ENCODE measurements around the gene XPR1. TPM values are rescaled to one million over a fixed set of nuclear protein-coding genes. Genes with fewer than 3 reads are reported as not detected.

Gene XPR1
- total and polyA plus RNA-seq, 8 donors = 0.92 to 27.0 (median 4.5) TPM

GRCh38 chr1:180911640-180912191 is 279.9 kb downstream of the XPR1 start:
- intact Hi-C loops (cut with DNase I; ENCODE audit: low total_unique reads) = no loop called here
- Histone ChIP-seq H3K27me3 (peaks cover 0 to 28% (median 22%) of the 10 kb centered on the region in 3 donors), H3K4me3 (peak overlapping the region; percentile 51 to 74 (median 67)), H3K27ac (peak overlapping the region; percentile 34 to 94 (median 87)), H3K9me3 (no peaks in the 10 kb centered on the region), H3K4me1 (peaks cover 8 to 40% (median 18%) of the 10 kb centered on the region in 4 donors), H3K36me3 (peaks cover 0 to 8% (median 3%) of the 10 kb centered on the region in 4 donors)
- DNase-seq = peak in 1 of 2 donors; percentile 64
- 30 to 44% (median 40%) methylated on average over 17 of the region's 17 CpGs for WGBS, 5 donors
- TF ChIP-seq EP300 (IDR thresholded peaks at IDR 0.05) = no peak
- no peak for TF ChIP-seq POLR2A (IDR thresholded peaks at IDR 0.05)
- no peak for TF ChIP-seq CTCF (IDR thresholded peaks at IDR 0.05)
- no peak for TF ChIP-seq POLR2AphosphoS5 (IDR thresholded peaks at IDR 0.05)

GRCh38 chr1:180912211-180912800 is 280.5 kb downstream of the XPR1 start:
- intact Hi-C loops (cut with DNase I; ENCODE audit: low total_unique reads) = no loop called here

DNA sequence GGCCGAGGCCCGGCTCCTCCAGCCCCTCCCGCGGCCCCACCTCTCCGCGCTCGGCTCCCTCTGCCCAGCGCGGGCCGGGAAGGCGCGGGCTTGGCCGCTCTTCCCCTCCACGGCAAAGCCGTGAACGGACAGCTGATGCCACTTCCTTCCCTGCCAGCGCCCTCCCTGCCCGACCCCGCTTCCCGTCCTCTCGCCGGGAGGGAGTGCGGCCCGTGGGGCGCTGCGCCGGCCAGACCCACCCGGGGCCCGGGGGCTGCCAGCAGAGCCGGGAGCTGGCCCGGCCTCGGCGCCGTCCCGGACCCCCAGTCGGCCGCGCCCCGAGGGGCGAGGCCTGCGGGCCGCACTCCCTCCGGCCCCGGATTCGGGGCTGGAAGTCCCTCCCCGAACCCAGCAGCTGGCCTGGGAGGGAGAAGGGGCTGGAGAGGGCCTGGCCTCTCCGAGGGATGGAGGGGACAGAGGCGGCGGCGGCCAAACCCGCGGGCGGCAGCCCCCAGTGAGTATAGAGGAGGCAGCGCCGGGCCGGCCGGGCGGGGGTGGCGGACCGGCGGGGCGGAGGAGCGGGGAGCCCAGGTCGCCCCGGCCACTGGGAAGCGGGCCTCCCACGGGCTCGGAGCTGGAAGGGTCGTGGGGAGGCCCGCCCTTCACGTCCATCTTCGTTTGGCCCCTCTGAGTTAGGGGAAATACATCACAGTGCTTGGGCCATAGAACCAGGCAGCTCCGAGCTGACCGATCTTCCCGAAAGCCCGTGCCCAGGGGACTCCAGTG is 281.2 kb downstream of the XPR1 start, which contains the start of gene KIAA1614:
TSS of gene KIAA1614 (plus strand) at position 97 of the 765 bp plus-strand sequence. CDS start at position 444, 347 bp downstream.
- peak in 1 of 2 donors; percentile 79 for DNase-seq
- intact Hi-C loops (cut with DNase I; ENCODE audit: low total_unique reads) = no loop called here
- TF ChIP-seq POLR2A (IDR thresholded peaks at IDR 0.05) (no peak), POLR2AphosphoS5 (IDR thresholded peaks at IDR 0.05) (no peak), CTCF (IDR thresholded peaks at IDR 0.05) (no peak), EP300 (IDR thresholded peaks at IDR 0.05) (no peak)
- H3K36me3 ChIP-seq = peaks cover 0 to 19% (median 12%) of the 10 kb centered on the region in 4 donors
- H3K9me3 ChIP-seq = no peaks in the 10 kb centered on the region
- peak within 1 kb of the TSS; percentile 51 to 74 (median 67) for H3K4me3 ChIP-seq
- H3K4me1 ChIP-seq = peaks cover 8 to 40% (median 18%) of the 10 kb centered on the region in 4 donors
- peak within 1 kb of the TSS; percentile 40 to 94 (median 87) for H3K27ac ChIP-seq
- 6 to 15% (median 8%) methylated on average over 12 to 76 of the region's 76 CpGs for WGBS, 5 donors
- peaks cover 0 to 28% (median 22%) of the 10 kb centered on the region in 3 donors for H3K27me3 ChIP-seq

More at GRCh38 chr1:180912211-180912800, 280.5 kb downstream of the XPR1 start:
- Histone ChIP-seq H3K4me1 (peaks cover 8 to 40% (median 18%) of the 10 kb centered on the region in 4 donors), H3K27ac (peak overlapping the region; percentile 40 to 94 (median 87)), H3K4me3 (peak overlapping the region; percentile 51 to 74 (median 67)), H3K36me3 (peaks cover 0 to 14% (median 9%) of the 10 kb centered on the region in 4 donors), H3K9me3 (no peaks in the 10 kb centered on the region), H3K27me3 (peaks cover 0 to 28% (median 22%) of the 10 kb centered on the region in 3 donors)
- peak in 1 of 2 donors; percentile 63 for DNase-seq
- no peak for TF ChIP-seq POLR2AphosphoS5 (IDR thresholded peaks at IDR 0.05)
- TF ChIP-seq POLR2A (IDR thresholded peaks at IDR 0.05) = no peak
- no peak for TF ChIP-seq CTCF (IDR thresholded peaks at IDR 0.05)
- no peak for TF ChIP-seq EP300 (IDR thresholded peaks at IDR 0.05)
- 0 to 3% (median 2%) methylated on average over 27 to 71 of the region's 71 CpGs for WGBS, 5 donors

DNA sequence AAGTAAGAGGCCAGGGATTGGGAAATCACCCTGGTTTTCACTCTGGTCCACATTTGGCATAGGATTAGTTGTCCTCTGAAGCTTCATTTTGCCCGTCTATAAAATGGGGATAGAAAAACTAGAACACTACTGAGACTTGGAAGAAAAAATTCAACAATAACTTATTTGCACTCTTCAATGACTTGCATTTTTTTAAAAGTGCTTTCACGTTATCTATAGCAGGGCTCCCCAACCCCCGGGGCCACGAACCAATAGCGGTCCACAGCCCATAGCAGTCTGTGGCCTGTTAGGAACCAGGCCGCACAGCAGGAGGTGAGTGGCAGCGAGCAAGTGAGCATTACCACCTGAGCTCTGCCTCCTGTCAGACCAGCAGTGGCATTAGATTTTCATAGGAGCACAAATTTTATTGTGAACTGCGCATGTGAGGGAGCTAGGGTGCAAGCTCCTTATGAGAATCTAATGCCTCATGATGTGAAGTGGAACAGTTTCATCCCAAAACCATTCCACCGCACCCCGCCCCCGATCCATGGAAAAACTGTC is 283.7 kb downstream of the XPR1 start:
- H3K27me3 ChIP-seq = peaks cover 0 to 28% (median 22%) of the 10 kb centered on the region in 3 donors
- WGBS, 5 donors = 86 to 93% (median 90%) methylated on average over 11 of the region's 11 CpGs
- TF ChIP-seq POLR2AphosphoS5 (IDR thresholded peaks at IDR 0.05) = no peak
- TF ChIP-seq EP300 (IDR thresholded peaks at IDR 0.05) = no peak
- no peak for TF ChIP-seq CTCF (IDR thresholded peaks at IDR 0.05)
- no peak for TF ChIP-seq POLR2A (IDR thresholded peaks at IDR 0.05)
- DNase-seq = no peak
- no peak overlapping the region for H3K27ac ChIP-seq
- peaks cover 8 to 39% (median 18%) of the 10 kb centered on the region in 4 donors for H3K4me1 ChIP-seq
- intact Hi-C loops (cut with DNase I; ENCODE audit: low total_unique reads) = no loop called here
- H3K36me3 ChIP-seq = peaks cover 0 to 34% (median 16%) of the 10 kb centered on the region in 4 donors
- no peak overlapping the region for H3K4me3 ChIP-seq
- H3K9me3 ChIP-seq = no peaks in the 10 kb centered on the region
